HG02588 (cell line): ENCODE results near the gene IRF3.
"Not testable (repeated sequence)": the region's sequence is repeated elsewhere in the genome, so short reads cannot be mapped to it uniquely, and the experiment has no call there.

Experiments
- ATAC-seq: cut with Tn5 transposase; IDR thresholded peaks from one replicate; pipeline ENCODE4 v1.9.1; 2021; ENCODE audit warnings: mild to moderate bottlenecking, moderate library complexity; ENCODE audit not compliant: unreplicated experiment

The IRF3 gene

GRCh38 chr19:49626226-49626625, 39.4 kb downstream of the IRF3 start:
- ATAC-seq = no peak

- ATAC-seq = no peak
Observed at GRCh38 chr19:49624967-49625910, 40.4 kb downstream of the IRF3 start.

- not testable (repeated sequence) for ATAC-seq
Observed at GRCh38 chr19:49617860-49618259, 47.8 kb downstream of the IRF3 start.

- no peak for ATAC-seq
Observed at GRCh38 chr19:49616945-49617344, 48.7 kb downstream of the IRF3 start.

- ATAC-seq = no peak
Observed at GRCh38 chr19:49616532-49616931, 49.1 kb downstream of the IRF3 start.

GRCh38 chr19:49615861-49616260, 49.8 kb downstream of the IRF3 start:
- ATAC-seq = no peak

GRCh38 chr19:49614096-49614833, 51.4 kb downstream of the IRF3 start:
- ATAC-seq = no peak

GRCh38 chr19:49613374-49613773, 52.3 kb downstream of the IRF3 start:
- ATAC-seq = no peak
